ENCODE results near the gene ATP9B.
"Not testable (repeated sequence)": the region's sequence is repeated elsewhere in the genome, so short reads cannot be mapped to it uniquely, and the experiment has no call there.

The ATP9B gene

GRCh38 chr18:79260023-79260422 is 190.8 kb downstream of the ATP9B start:
- H3K9me3 ChIP-seq (ENCODE audit: control insufficient read depth, low read length): no peaks in the 10 kb centered on the region
- no peak for DNase-seq

DNA sequence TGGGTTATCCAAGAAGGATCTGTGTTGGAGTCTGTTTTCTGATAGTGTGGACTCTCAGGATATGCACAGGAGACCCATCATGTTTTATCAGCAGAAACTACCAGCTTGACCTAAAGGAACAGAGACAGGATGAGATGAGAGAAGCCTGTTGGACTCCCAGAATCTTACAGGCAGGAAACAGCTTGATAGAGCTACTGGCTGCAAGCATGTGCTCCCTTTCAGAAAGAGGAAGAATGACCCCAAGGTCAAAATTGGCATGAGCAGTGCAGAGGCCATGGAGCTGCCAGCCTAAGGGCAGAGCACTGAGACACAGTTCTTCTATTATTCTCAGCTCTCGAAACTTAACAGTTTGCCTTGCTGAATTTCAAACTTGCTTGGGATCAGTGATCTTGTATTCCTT is 191.3 kb downstream of the ATP9B start:
- Histone ChIP-seq H3K9me3 (ENCODE audit: control insufficient read depth, low read length) (no peaks in the 10 kb centered on the region), H3K4me3 (ENCODE audit: insufficient read depth, low read depth, low read length, poor library complexity, severe bottlenecking) (no peak overlapping the region), H3K4me1 (ENCODE audit: control insufficient read depth, insufficient read depth, low read length, poor library complexity, severe bottlenecking) (no peaks in the 10 kb centered on the region), H3K27ac (ENCODE audit: insufficient read depth, low read length, poor library complexity, severe bottlenecking) (no peak overlapping the region), H3K36me3 (ENCODE audit: control insufficient read depth, insufficient read depth, low read length) (peaks cover 12% of the 10 kb centered on the region), H3K27me3 (replicated peaks; ENCODE audit: control insufficient read depth, insufficient read depth, low read length, poor library complexity, severe bottlenecking) (no peaks in the 10 kb centered on the region)
- DNase-seq: no peak

More at GRCh38 chr18:79260023-79260422, 190.8 kb downstream of the ATP9B start:
- Histone ChIP-seq H3K4me3 (ENCODE audit: insufficient read depth, low read depth, low read length, poor library complexity, severe bottlenecking) (no peak overlapping the region), H3K4me1 (ENCODE audit: control insufficient read depth, insufficient read depth, low read length, poor library complexity, severe bottlenecking) (no peaks in the 10 kb centered on the region), H3K27ac (ENCODE audit: insufficient read depth, low read length, poor library complexity, severe bottlenecking) (no peak overlapping the region), H3K36me3 (ENCODE audit: control insufficient read depth, insufficient read depth, low read length) (peaks cover 12% of the 10 kb centered on the region), H3K27me3 (replicated peaks; ENCODE audit: control insufficient read depth, insufficient read depth, low read length, poor library complexity, severe bottlenecking) (no peaks in the 10 kb centered on the region)

DNA sequence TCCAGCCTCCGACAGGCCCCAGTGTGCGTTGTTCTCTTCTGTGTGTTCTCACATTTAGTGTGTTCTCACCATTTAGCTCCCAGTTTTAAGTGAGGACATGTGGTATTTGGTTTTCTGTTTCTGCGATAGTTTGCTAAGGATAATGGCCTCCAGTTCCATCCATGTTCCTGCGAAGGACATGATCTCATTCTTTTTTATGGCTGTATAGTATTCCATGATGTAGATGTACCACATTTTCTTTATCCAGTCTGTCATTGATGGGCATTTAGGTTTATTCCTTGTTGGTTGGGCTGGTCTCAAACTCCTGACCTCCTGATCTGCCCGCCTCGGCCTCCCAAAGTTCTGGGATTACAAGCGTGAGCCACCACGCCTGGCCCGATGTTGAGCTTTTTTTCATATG is 195.9 kb downstream of the ATP9B start:
- not testable (repeated sequence) for H3K4me1 ChIP-seq (ENCODE audit: control insufficient read depth, insufficient read depth, low read length, poor library complexity, severe bottlenecking); H3K4me3 ChIP-seq (ENCODE audit: insufficient read depth, low read depth, low read length, poor library complexity, severe bottlenecking); H3K27ac ChIP-seq (ENCODE audit: insufficient read depth, low read length, poor library complexity, severe bottlenecking); DNase-seq; H3K9me3 ChIP-seq (ENCODE audit: control insufficient read depth, low read length); H3K27me3 ChIP-seq (replicated peaks; ENCODE audit: control insufficient read depth, insufficient read depth, low read length, poor library complexity, severe bottlenecking)
- peaks cover 18% of the 10 kb centered on the region for H3K36me3 ChIP-seq (ENCODE audit: control insufficient read depth, insufficient read depth, low read length)

DNA sequence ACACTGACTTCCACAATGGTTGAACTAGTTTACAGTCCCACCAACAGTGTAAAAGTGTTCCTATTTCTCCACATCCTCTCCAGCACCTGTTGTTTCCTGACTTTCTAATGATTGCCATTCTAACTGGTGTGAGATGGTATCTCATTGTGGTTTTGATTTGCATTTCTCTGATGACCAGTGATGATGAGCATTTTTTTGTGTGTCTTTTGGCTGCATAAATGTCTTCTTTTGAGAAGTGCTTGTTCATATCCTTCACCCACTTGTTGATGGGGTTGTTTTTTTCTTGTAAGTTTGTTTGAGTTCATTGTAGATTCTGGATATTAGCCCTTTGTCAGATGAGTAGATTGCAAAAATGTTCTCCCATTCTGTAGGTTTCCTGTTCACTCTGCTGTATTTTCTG is 202.6 kb downstream of the ATP9B start:
- not testable (repeated sequence) for H3K4me3 ChIP-seq (ENCODE audit: insufficient read depth, low read depth, low read length, poor library complexity, severe bottlenecking); DNase-seq

DNA sequence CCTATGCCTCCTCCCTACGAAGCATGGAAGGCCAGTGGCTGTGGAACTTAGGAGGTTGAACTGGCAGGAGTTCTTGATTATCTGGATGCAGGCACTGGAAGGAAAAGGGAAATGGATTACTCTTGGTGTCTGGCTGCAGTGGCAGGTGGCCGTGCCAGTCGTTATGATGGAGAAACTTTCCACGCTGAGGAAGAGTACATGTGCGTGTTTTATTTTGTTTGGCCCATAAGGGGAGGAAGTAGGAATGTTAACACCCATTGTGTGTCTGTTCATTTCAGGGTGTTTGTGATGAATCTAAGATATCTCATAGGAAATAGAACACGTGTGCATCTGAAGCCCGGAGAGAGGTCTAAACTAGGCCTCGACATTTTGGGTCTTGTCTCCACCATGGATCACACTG is 203.7 kb downstream of the ATP9B start:
- no peaks in the 10 kb centered on the region for H3K9me3 ChIP-seq (ENCODE audit: control insufficient read depth, low read length)
- H3K36me3 ChIP-seq (ENCODE audit: control insufficient read depth, insufficient read depth, low read length): peaks cover 19% of the 10 kb centered on the region
- no peak overlapping the region for H3K27ac ChIP-seq (ENCODE audit: insufficient read depth, low read length, poor library complexity, severe bottlenecking)
- no peak overlapping the region for H3K4me3 ChIP-seq (ENCODE audit: insufficient read depth, low read depth, low read length, poor library complexity, severe bottlenecking)
- H3K27me3 ChIP-seq (replicated peaks; ENCODE audit: control insufficient read depth, insufficient read depth, low read length, poor library complexity, severe bottlenecking): no peaks in the 10 kb centered on the region
- H3K4me1 ChIP-seq (ENCODE audit: control insufficient read depth, insufficient read depth, low read length, poor library complexity, severe bottlenecking): no peaks in the 10 kb centered on the region
- DNase-seq: no peak

More for the DNA sequence above, 202.6 kb downstream of the ATP9B start:
- H3K9me3 ChIP-seq (ENCODE audit: control insufficient read depth, low read length); H3K4me1 ChIP-seq (ENCODE audit: control insufficient read depth, insufficient read depth, low read length, poor library complexity, severe bottlenecking); H3K27me3 ChIP-seq (replicated peaks; ENCODE audit: control insufficient read depth, insufficient read depth, low read length, poor library complexity, severe bottlenecking); H3K27ac ChIP-seq (ENCODE audit: insufficient read depth, low read length, poor library complexity, severe bottlenecking): not testable (repeated sequence)
- peaks cover 18% of the 10 kb centered on the region for H3K36me3 ChIP-seq (ENCODE audit: control insufficient read depth, insufficient read depth, low read length)

DNA sequence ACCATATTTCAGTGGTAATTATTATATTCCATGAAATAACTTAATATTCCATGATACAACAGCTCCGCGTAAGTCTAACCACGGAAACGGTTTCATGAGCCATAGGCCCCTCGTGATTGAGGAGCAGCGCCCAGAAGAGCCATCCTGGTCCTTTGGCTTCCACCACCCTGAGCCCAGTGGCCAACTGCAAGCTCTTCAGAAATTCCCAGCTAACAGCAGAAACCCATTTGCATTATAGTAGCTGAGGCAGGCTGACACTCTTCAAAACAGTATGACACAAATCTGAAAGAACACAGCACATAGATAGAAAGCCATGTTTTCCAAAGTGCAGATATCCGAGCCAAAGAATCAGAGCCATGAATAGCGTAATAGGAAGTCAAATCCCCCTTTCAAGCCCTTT is 205.6 kb downstream of the ATP9B start:
- no peak overlapping the region for H3K4me3 ChIP-seq (ENCODE audit: insufficient read depth, low read depth, low read length, poor library complexity, severe bottlenecking)
- no peak overlapping the region for H3K27ac ChIP-seq (ENCODE audit: insufficient read depth, low read length, poor library complexity, severe bottlenecking)
- peaks cover 22% of the 10 kb centered on the region for H3K36me3 ChIP-seq (ENCODE audit: control insufficient read depth, insufficient read depth, low read length)

DNA sequence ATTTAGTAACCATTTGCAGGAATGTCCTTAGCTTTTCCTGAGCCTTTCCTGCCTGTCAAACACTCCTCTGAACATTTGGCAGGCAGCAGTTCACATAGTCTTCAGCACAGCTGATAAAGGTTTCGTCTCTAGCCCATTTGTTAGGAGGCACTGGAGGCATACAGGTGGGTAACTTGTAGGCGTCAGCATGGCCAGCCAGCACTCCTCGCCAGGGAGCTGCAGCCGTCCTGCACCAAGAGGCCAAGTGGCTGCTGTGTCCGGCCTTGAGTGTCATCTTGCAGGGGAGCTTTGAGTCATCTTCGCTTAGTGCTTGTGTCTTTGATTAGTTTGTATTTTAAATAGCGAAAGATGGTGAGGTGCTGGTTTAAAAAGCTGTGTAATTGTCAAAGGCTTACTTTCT is 206.3 kb downstream of the ATP9B start:
- H3K4me3 ChIP-seq (ENCODE audit: insufficient read depth, low read depth, low read length, poor library complexity, severe bottlenecking): no peak overlapping the region
- DNase-seq: no peak

More for the DNA sequence above, 205.6 kb downstream of the ATP9B start:
- Histone ChIP-seq H3K27me3 (replicated peaks; ENCODE audit: control insufficient read depth, insufficient read depth, low read length, poor library complexity, severe bottlenecking) (no peaks in the 10 kb centered on the region), H3K4me1 (ENCODE audit: control insufficient read depth, insufficient read depth, low read length, poor library complexity, severe bottlenecking) (no peaks in the 10 kb centered on the region), H3K9me3 (ENCODE audit: control insufficient read depth, low read length) (no peaks in the 10 kb centered on the region)
- no peak for DNase-seq

GRCh38 chr18:79275992-79276391 is 206.8 kb downstream of the ATP9B start:
- no peak for DNase-seq
- no peak overlapping the region for H3K27ac ChIP-seq (ENCODE audit: insufficient read depth, low read length, poor library complexity, severe bottlenecking)
- no peaks in the 10 kb centered on the region for H3K9me3 ChIP-seq (ENCODE audit: control insufficient read depth, low read length)
- no peaks in the 10 kb centered on the region for H3K4me1 ChIP-seq (ENCODE audit: control insufficient read depth, insufficient read depth, low read length, poor library complexity, severe bottlenecking)
- H3K27me3 ChIP-seq (replicated peaks; ENCODE audit: control insufficient read depth, insufficient read depth, low read length, poor library complexity, severe bottlenecking): no peaks in the 10 kb centered on the region
- peaks cover 22% of the 10 kb centered on the region for H3K36me3 ChIP-seq (ENCODE audit: control insufficient read depth, insufficient read depth, low read length)
- H3K4me3 ChIP-seq (ENCODE audit: insufficient read depth, low read depth, low read length, poor library complexity, severe bottlenecking): no peak overlapping the region

More for the DNA sequence above, 206.3 kb downstream of the ATP9B start:
- Histone ChIP-seq H3K27ac (ENCODE audit: insufficient read depth, low read length, poor library complexity, severe bottlenecking) (no peak overlapping the region), H3K4me1 (ENCODE audit: control insufficient read depth, insufficient read depth, low read length, poor library complexity, severe bottlenecking) (no peaks in the 10 kb centered on the region), H3K9me3 (ENCODE audit: control insufficient read depth, low read length) (no peaks in the 10 kb centered on the region), H3K27me3 (replicated peaks; ENCODE audit: control insufficient read depth, insufficient read depth, low read length, poor library complexity, severe bottlenecking) (no peaks in the 10 kb centered on the region), H3K36me3 (ENCODE audit: control insufficient read depth, insufficient read depth, low read length) (peaks cover 22% of the 10 kb centered on the region)

DNA sequence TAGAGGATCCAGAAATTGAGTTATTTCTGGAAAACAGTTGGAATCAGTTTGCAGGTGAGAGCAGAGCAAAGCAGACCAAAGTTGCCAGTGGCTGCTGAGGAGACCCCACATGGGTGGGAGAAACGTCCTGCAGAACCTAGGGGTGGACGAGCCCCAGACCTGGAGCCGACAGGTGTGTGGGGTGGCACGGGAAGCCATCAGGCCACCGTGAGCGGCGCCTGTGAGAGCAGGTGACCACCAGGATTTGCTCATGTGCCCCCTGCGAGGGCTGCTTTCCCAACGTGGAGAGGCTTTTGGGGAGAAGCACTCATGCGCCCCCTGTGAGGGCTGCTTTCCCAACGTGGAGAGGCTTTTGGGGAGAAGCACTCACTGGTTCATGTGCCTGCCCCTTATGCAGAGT is 209.7 kb downstream of the ATP9B start:
- Histone ChIP-seq H3K36me3 (ENCODE audit: control insufficient read depth, insufficient read depth, low read length) (peaks cover 18% of the 10 kb centered on the region), H3K27me3 (replicated peaks; ENCODE audit: control insufficient read depth, insufficient read depth, low read length, poor library complexity, severe bottlenecking) (no peaks in the 10 kb centered on the region), H3K27ac (ENCODE audit: insufficient read depth, low read length, poor library complexity, severe bottlenecking) (no peak overlapping the region), H3K4me3 (ENCODE audit: insufficient read depth, low read depth, low read length, poor library complexity, severe bottlenecking) (no peak overlapping the region), H3K9me3 (ENCODE audit: control insufficient read depth, low read length) (no peaks in the 10 kb centered on the region), H3K4me1 (ENCODE audit: control insufficient read depth, insufficient read depth, low read length, poor library complexity, severe bottlenecking) (no peaks in the 10 kb centered on the region)
- no peak for DNase-seq

DNA sequence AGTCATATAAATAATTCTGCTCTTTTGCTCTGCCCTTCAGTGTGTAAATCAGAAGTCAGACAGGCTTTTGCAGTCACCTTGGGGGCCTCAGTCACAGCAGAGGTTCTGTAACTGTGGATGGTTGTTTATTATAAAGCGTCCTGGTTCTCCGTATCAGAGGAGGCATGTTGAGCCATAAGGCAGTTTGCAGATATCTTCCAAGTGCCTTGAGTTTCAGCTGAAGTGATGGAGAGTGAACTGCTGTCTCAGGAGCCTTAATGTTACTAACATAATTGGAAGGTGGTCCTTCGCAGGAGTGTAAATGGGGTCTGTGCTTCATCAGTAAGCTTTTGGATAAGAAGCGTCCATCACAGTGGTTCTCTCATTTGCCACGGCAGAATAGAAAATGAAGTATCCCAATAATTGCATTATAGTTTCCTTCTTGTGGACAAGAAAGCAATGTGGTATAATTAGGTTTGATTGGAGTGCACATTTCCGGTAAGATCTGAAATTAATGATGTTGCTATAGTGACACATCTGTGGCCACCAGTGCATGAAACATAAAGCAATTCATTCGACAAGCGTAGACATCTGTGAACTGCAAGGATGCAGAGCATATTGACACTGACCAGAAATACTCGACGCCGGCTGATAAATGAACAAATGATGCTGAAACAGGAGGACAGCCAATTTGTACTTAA is 214.1 kb downstream of the ATP9B start:
- H3K9me3 ChIP-seq (ENCODE audit: control insufficient read depth, low read length): no peaks in the 10 kb centered on the region
- no peak overlapping the region for H3K27ac ChIP-seq (ENCODE audit: insufficient read depth, low read length, poor library complexity, severe bottlenecking)
- no peak overlapping the region for H3K4me3 ChIP-seq (ENCODE audit: insufficient read depth, low read depth, low read length, poor library complexity, severe bottlenecking)
- no peaks in the 10 kb centered on the region for H3K4me1 ChIP-seq (ENCODE audit: control insufficient read depth, insufficient read depth, low read length, poor library complexity, severe bottlenecking)
- no peak for DNase-seq
- peaks cover 14% of the 10 kb centered on the region for H3K36me3 ChIP-seq (ENCODE audit: control insufficient read depth, insufficient read depth, low read length)
- no peaks in the 10 kb centered on the region for H3K27me3 ChIP-seq (replicated peaks; ENCODE audit: control insufficient read depth, insufficient read depth, low read length, poor library complexity, severe bottlenecking)
